Amniotic epithelial cell (primary cell): ENCODE results near the gene SCN4A.
"Not testable (repeated sequence)": the region's sequence is repeated elsewhere in the genome, so short reads cannot be mapped to it uniquely, and the experiment has no call there.

Experiments
- DNase-seq: peaks from one replicate; pipeline ENCODE4 v3.0.0-alpha.2; 2010; ENCODE audit warnings: low read depth

SCN4A gene

DNA sequence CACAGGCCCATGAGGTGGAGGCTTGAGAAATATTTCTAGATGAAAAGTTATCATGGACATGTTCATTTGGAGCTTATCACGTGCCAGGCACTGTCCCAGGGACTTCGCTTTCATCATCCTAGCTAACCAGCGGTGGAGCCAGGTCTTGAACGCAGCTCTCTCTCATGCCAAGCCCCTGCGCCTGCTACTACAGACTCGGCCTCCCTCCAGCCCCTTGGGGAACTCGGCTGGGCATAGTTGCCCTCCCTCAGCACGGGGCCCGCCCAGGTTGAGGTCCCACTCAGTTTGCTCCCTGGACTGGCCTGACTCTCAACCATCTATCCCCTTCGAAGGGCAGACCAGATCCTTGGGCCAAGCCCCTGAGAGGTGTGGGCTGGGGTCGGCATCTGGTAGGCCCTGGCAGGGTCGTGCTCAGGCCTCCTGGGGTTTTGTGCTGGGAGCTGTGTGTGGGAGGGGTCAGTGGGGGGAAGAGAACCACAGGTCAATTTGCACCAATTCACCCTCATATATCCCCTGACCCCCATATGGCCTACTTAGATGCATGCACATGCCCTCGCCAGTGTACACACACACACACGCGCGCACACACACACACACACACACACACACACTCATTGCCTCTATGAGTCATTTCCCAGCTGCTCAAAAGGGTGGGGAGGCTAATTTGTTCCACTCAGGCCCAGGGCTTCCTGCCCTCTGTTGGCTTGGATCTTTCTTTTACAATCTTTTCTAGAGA is 12.1 kb upstream of the SCN4A start:
- peak; percentile 89 for DNase-seq

DNA sequence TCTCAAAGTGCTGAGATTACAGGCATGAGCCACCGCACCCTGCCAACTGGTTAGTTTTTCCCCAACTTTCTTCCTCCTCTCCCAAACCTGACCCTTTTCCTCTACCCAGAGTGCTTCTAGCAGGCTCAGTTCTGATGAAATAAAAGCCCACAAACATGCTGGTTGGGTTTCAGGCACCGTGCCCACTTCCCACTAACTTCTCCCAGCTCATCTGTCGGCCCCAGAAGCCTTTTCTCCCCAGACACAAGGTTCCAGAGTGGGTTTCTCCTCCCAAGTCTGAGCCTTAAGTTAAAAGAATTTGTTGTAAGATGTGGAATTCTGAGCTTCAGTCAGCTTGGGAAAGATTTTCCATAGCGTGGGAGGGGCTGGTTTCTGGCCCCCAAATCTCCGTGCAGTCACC is 11.5 kb upstream of the SCN4A start:
- peak; percentile 69 for DNase-seq

DNA sequence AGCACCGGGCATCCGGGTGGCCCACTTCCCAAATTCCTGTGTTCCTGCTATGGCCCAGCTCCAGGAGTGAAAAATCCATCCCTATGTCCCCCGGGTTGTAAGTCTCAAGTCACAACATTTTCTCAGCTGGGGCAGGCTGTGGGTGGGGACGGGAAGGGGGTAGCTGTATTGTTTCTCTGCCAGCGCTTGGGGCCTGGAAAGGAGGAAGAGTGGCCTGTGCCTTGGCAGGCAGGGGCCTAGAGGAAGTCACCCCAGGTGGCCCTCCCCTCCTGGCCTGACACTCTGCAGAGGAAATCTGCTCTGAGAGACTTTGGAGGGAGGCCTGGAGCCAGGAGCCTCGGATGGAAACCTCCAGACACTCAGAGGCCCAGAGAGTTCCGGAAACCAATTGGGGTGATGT is 10.6 kb upstream of the SCN4A start:
- no peak for DNase-seq

DNA sequence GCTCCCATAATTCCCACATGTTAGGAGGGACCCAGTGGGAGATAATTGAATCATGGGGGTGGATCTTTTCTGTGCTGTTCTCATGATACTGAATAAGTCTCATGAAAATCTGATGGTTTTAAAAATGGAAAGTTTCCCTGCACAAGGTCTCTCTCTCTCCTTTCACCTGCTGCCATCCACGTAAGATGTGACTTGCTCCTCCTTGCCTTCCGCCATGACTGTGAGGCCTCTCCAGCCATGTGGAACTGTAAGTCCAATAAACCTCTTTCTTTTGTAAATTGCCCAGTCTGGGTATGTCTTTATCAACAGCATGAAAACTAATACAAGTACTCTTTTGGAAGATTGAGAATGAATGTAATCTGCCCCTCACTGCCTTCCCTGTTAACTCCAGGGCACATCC is 9.9 kb upstream of the SCN4A start:
- not testable (repeated sequence) for DNase-seq

DNA sequence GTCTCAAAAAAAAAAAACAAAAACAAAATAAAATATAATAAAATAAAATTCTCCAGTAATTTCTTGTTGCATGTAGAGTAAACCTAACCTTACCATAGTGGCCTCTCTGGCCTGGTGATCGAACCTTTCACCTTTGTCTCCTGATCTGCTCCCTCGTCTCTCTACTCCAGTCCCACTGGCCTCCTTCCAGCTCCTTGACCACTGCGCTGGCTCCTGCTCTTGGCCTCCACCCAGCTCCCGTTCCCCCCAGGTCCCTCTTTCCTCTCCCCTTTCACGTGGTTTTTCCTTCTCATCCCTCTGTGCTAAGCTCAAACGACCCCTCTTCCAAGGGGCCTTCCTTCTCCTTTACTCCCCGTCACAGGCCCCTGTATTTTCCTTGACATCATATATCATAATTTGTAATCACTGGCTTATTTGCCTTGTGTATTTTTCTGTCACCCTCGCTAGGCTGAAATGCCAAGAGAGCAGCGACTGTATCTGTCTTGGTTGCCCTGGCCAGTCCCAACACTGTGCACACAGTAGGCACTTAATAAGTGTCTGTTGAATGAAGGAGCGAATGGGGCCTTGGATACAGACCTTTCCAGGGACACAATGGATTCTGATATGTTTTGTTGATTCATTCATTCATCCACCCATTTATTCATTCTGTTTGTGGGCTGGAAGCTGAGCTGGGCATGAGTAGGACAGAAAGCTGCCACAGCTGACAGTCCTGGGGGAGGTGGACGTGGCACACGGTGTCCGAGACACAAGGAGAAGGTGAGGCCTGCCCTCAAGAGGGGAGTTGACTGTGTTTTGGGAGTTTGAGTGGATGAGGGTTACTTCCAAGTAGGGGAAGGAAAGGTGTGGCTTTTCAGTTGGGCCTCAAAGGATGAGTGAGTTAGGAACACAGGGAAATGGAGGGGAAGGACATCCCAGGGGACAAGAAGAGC is 5.8 kb upstream of the SCN4A start:
- no peak for DNase-seq

DNA sequence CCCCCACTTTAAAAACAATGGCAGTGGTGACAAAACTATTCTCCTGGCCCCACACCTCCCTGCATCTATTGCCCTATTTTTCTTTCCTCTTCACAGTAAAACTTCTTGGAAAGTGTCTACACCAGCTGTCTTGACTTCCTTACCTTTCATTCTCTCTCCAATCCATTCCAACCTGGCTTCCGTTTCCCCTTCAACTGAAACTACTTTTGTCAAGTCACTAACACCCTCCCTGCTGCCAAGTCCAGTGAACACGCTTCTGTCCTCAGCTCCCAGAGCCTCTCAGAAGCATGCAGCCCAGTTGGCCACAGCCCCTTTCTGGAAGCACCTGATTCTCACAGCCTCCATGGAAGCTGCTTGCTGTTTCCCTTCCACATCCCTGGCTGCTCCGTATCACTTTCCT is 4.0 kb upstream of the SCN4A start:
- no peak for DNase-seq

DNA sequence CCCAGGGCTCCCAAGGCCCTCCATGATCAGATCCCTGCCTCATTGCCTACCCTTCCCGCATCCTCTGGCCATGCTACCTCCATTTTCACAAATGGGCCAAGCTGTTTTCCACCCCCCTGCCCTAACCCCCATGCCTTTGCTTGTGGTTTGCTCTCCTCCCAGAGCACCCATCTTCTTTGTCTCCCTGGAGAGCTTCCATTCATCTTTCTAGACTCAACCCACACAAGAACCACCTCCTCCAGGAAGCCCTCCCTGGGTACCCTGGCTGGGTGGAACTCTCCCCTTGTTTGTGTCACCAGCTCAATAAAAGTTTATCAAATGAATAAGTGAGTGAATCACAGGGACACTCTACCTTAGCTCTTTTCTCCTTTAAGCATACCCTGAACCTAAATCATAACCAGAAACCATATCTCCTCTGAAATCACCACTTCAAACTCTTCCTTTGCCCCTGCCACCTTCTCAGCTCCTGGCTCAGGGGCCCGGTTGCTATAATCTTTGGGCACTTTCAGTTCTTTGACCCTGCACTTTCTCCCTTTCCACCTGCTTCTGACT is 2.9 kb upstream of the SCN4A start:
- DNase-seq: no peak

DNA sequence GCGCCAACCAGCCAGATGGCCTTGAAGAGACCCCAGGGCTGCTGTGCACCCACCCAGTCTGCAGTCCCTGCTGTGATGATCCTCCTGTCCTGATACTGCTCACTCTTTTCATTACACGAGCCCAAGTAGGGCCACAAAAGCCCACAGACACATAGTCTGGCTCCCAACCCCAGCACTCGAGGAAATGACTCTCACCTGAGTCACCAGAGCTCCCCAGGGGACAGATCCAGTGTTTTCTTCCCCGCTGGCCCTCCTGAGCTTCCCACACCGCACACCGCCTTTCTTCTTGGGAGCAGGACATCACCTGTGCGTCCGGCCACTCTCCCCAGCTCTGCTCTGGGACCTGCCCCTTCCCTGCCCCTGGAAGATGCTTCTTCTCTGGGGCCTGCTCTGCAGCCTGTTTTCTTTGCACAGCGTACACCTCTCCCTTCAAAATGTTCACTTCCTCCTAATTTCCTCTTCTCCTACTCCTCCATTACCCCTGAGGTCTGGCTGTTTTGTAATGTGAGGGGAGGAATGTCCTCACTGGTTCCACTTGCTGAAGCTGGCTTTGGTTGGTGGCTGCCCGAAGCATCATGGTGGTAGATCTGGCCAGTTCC is 2.0 kb upstream of the SCN4A start:
- DNase-seq: no peak

DNA sequence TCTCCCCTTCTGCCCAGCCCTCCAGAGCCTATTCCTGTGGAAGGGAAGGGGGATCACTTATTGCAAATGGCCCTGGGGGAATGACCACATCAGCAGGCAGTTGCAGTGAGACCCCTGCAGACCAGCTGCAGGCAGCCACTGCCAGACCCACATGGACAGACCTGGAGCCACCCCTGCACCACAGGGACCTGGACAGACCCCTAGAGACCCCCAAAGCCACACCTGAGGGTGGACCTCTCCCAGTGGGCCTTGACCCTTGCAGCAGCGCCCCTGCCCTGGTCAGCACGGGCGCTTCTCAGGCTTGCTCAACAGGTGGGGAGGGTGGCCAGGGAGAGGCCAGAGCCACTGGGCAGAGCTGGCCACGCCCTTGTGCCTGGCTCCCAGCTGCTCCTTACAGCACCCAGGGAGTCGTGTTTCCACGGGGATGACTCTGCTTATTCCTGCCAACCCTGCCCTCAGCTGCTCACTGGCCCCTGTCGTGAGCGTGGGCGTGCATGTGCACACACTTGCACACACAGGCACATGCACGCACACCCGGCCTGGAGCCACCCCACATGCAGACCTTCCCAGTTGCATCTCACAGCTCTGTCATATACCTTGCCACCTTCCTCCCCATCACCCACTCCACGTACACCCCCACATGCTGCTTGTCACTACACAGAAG is 1.3 kb upstream of the SCN4A start:
- no peak for DNase-seq

DNA sequence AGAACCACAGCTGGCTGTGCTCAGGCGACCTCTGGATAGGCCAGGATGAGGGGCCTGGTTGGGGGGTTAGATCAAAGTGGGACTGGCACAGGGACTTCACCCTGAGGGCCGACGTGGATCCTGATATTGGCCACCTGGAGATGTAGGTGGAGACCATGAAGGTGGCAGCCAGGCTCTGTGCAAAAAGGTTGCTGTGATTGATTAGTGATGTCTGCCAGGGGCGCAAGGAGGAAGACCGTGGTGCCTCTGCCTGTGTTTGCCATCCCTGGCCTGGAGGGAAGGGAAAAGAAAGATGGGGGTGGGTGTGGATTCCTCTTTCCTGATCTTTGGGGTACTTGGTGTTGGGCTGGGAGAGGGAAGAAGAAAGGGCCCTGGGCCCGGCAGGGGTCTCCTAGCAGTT is 529 bp upstream of the SCN4A start:
- DNase-seq: no peak

DNA sequence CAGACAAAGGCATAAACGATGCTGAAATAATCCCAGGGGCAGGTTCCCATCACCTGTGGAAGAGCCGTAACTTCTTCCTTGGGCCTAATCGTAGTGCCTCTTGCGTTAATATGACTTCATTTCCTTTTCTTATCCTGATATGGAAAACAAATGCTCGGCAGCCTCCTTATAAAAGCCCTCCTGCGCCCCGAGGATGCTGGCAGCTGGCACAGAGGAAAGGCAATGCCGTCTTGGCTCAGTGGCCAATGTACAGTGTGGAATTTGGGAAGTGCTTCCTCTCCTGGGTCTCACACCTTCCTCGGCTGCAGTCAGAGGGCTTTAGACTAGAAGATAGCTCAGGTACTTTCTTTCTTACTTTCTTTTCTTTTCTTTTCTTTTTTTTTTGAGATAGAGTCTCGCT is 3.4 kb downstream of the SCN4A start:
- no peak for DNase-seq

DNA sequence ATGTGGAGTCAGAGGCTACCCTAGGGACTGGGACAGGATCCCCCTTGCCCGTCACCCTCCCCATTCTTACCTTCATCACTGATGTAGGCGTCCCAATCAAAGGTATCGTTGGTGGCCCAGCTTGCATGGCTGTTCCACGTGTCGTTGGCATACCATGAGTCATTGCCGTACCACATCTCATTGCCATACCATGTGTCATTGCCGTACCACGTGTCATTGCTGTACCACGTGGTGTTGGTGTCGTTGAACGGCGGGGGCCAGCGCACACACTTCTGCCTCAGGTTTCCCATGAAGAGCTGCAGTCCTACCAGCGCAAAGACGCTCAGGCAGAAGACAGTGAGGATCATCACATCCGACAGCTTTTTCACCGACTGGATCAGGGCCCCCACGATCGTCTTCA is 4.8 kb downstream of the SCN4A start:
- no peak for DNase-seq

DNA sequence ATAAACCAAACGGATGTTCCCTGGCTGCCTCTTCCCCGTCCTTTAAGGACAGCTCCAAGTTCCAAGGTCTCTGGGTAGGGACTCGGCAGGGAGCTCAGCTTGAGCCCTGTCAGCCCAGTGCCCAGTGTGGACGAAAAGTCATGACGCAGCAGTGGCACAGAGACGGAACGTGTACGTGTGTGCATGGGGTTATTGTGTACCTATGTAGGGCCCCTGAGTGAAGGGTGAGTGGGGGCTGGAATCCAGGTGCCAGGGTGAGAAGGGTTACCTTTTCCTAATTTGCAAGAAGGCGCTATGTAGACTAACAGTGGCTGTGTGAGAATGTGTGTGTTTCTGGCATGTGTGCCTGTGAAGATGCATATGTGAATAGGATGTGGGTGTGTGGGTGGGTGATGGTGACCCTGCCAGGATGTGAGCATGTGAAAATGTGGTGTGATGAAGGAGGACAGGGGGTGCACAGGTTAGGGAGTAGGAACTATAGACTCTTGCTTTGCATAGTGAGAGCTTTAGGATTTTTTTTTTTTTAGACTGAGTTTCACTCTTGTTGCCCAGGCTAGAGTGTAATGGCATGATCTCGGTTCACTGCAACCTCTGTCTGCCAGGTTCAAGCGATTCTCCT is 6.0 kb downstream of the SCN4A start:
- no peak for DNase-seq

DNA sequence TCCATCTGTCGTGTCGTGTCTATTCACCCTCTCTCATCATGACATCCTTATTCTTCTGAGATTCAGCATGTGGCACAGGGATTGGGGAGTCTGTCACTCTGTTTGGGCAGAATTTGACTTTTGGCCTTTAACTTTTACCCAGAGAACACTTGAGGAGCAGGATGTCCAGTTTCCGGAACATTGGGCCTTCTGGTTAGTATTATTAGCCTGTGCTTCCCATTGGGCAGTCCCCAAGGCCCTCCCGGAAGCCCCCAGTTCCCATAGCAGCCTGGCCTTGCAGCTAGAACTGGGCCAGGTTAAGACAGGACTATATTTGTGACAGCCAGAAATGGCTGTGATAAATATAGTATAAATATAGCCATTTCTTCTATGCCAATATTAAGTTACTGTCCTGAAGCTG is 9.6 kb downstream of the SCN4A start:
- DNase-seq: no peak

DNA sequence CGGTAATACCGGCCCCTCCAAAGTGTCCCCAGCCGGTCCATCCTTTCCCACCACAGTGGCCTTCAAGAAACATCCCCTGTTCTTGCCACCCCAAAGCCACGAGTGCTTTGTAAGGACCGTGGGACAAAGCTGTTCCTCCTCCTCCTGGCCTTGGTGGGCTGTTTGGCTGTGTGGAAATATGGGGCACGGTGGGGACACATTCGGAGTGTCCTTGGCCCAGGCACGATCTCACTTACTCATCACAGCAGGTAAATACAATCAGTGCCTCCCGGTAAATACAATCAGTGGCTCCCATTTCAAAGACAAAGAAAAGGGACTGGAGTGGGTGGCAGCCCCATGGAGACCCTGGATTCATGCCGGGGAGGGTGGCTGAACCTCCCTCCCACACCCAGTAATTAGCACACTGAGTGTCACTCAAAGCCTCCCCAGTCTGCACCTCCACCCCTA is 10.4 kb downstream of the SCN4A start:
- DNase-seq: no peak

DNA sequence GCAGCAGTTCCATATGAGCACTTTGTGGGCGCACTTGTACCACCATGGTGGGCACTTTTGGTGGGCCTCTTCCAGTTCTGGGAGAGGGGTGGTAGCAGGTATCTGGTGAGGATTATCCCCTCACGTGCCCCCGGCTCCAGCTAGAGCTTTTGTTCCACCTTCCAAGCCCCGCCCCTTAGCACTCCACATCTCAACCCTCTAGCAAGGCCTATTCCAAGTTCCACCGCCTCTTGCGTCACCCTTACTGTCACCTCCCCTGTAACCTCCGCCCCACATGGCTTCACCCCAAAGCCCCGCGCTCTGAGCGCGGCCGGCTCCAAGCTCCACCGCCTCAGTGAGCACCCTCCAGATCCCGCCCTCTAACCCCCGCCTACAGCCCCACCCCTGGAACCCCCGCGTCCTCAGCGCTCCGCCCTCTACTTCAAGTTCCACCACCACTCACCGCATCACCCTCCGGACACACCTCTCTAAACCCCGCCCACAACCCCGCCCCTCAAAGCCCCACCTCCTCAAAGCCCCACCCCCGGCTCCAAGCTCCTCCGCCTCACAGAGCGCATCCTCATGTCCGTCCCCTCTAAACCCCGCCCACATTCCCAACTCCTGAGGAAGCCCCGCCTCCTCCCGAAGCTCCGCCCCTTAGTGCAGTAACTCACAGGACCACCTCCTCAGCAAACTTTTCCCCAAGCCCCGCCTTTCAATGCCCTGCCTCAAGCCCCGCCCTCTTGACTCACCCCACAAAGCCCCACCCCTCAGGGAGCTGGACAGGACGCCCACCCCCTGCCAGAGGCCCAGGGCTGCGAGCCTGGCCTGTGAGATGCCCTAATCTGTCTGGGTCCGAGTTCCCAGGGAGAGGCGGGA is 11.1 kb downstream of the SCN4A start:
- DNase-seq: peak; percentile 75

DNA sequence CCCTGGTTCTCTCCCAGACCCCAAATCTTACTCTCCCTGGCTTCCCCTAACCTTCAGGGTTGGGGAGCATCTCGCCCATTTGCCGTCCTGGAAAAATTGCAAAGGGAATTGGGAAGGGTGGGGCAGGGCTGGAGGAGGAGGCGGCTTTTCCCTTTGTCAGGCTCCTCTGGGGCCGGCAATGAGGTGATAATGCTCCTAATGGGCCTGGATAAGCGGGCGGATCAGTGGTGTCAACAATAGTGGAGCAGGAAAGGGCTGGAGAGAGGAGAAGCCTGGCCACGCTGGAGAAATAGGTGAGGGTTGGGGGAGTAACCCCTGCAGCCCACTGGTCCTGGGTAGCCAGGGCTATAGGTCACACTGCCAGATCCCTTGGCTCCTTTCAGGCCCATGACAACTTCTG is 12.3 kb downstream of the SCN4A start:
- DNase-seq: no peak

DNA sequence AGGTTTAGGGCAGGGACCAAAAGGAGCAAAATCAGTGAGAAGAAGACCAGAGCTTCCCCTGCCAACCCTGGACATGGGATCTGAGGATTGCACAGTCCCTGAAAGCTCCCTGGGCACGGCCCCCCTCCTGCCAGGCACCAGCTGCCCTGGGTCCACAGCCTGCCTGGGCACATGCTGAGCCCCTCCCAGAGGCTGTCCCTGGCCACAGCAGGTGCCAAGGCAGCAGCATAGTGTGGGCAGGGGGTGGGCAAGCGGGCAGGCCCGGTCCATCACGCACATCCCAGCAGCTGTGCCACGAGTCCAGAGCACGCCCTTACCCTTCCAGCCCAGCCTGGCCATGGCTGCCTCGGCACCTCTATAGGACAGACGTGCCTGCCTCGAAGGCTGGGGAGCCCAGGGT is 12.7 kb downstream of the SCN4A start:
- DNase-seq: no peak

DNA sequence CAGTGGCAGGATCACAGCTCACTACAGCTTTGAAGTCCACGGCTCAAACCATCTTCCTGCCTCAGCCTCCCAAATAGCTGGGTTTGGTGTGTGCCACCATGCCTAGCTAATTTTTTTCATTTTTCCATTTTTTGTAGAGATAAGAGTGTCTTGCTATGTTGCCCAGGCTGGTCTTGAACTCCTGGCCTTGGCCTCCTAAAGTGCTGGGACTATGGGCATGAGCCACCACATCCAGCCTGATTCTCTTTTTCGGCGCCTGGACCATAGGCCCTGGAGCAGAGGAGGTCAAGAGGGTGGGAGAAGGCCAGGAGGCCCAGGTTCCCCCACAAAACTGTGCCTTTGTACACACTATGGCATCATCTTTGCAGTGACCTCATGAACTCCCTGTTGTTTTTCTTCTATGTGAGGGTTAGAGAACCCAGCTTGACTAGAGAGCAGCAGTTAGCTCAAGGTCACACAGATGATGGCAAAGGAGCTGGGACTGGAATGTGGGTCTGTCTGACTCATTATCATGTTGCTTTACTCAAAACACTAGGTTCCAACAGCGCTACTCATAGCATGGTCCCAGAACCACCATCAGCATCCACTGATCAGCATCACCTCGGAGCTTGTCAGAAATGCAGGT is 16.3 kb downstream of the SCN4A start:
- peak; percentile 90 for DNase-seq

DNA sequence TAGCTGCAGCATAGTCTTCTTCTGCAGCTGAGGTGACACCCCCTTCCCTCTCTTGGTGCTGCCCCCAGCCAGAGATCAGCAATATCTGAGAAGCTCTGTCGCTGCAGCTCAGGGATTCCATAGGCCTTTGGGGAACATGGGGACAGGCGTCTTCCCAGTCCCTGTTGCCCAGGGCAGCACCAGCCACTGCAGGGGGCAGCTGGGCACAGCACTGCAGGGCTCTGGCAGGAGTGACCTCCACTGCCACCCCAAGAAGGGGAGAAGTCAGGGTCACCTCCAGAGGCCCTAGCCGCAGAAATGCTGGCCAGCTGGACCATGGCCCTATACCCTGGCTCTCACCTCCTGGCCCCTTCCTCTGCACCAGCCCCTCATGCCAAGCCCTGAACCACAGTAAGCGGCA is 16.9 kb downstream of the SCN4A start:
- no peak for DNase-seq
